ENCODE results near the gene INTS11.

Gene INTS11

GRCh38 chr1:1324524-1325287 is at the start of gene INTS11, which contains the start of gene CPTP (continued):
- TF ChIP-seq KLF8 (tag by site-specific recombination; IDR thresholded peaks at IDR 0.05) = peak; percentile 89
- no peak for TF ChIP-seq ZNF548 (tag by site-specific recombination; IDR thresholded peaks at IDR 0.05)
- TF ChIP-seq SP2 (tag by site-specific recombination; IDR thresholded peaks at IDR 0.05) = peak; percentile 87
- TF ChIP-seq MYNN (tag by site-specific recombination; IDR thresholded peaks at IDR 0.05; ENCODE audit: borderline replicate concordance) = 0 out of 2 replicates have a peak, but pooled peaks have one; percentile 13
- TF ChIP-seq SP3 (tag by site-specific recombination; IDR thresholded peaks at IDR 0.05) = peak; percentile 73
- TF ChIP-seq ZNF530 (tag by site-specific recombination; IDR thresholded peaks at IDR 0.05; ENCODE audit: low read depth) = no peak
- TF ChIP-seq ZNF266 (tag by site-specific recombination; IDR thresholded peaks at IDR 0.05; ENCODE audit: low read depth) = no peak
- TF ChIP-seq ZFHX2 (tag by site-specific recombination; conservative IDR thresholded peaks at IDR 0.05) = 0 out of 2 replicates have a peak, but pooled peaks have one; percentile 40
- TF ChIP-seq ELK4 (IDR thresholded peaks at IDR 0.05; ENCODE audit: borderline replicate concordance, low read depth, low read length) = no peak
- peak; percentile 93 for TF ChIP-seq ZNF335 (tag by site-specific recombination; conservative IDR thresholded peaks at IDR 0.05)
- peak; percentile 84 for TF ChIP-seq GLIS2 (tag by site-specific recombination; IDR thresholded peaks at IDR 0.05)
- 0 out of 2 replicates have a peak, but pooled peaks have one; percentile 24 for TF ChIP-seq ZNF391 (tag by site-specific recombination; IDR thresholded peaks at IDR 0.05; ENCODE audit: borderline replicate concordance, low read depth)
- peak; percentile 40 for TF ChIP-seq ZBTB26 (tag by site-specific recombination; optimal IDR thresholded peaks at IDR 0.05)
- TF ChIP-seq GLIS1 (tag by site-specific recombination; IDR thresholded peaks at IDR 0.05) = peak; percentile 26; the same call in 1 of the 2 replicates
- peak; percentile 39; the same call in 1 of the 2 replicates for TF ChIP-seq ZFP37 (tag by site-specific recombination; IDR thresholded peaks at IDR 0.05)
- TF ChIP-seq ZNF23 (tag by site-specific recombination; IDR thresholded peaks at IDR 0.05; ENCODE audit: borderline replicate concordance) = no peak
- TF ChIP-seq ZNF423 (tag by site-specific recombination; IDR thresholded peaks at IDR 0.05) = no peak; the same call in 1 of the 2 replicates
- TF ChIP-seq ZNF157 (tag by site-specific recombination; IDR thresholded peaks at IDR 0.05) = no peak
- no peak for TF ChIP-seq ZNF112 (tag by site-specific recombination; IDR thresholded peaks at IDR 0.05)
- TF ChIP-seq ZNF585B (tag by site-specific recombination; IDR thresholded peaks at IDR 0.05) = no peak
- TF ChIP-seq PATZ1 (tag by site-specific recombination; IDR thresholded peaks at IDR 0.05) = peak; percentile 59; the same call in 1 of the 2 replicates
- peak; percentile 70; the same call in 1 of the 2 replicates for TF ChIP-seq KLF16 (tag by site-specific recombination; IDR thresholded peaks at IDR 0.05)
- no peak for TF ChIP-seq ZNF521 (tag by site-specific recombination; IDR thresholded peaks at IDR 0.05)
- TF ChIP-seq KLF17 (tag by site-specific recombination; IDR thresholded peaks at IDR 0.05) = 0 out of 2 replicates have a peak, but pooled peaks have one; percentile 16
- TF ChIP-seq KLF10 (tag by site-specific recombination; IDR thresholded peaks at IDR 0.05) = peak; percentile 93
- TF ChIP-seq FEZF1 (tag by site-specific recombination; IDR thresholded peaks at IDR 0.05) = no peak
- peak; percentile 9 for TF ChIP-seq ZXDB (tag by site-specific recombination; IDR thresholded peaks at IDR 0.05)

Data from HEK293 (cell line).